ENCODE measurements around the gene JAZF1. TPM values are rescaled to one million over a fixed set of nuclear protein-coding genes. Genes with fewer than 3 reads are reported as not detected.

The JAZF1 gene
- total and polyA plus RNA-seq, 2 of the 8 experiments (the other 6 are each of a cell fraction or from before 2014, with no cell fraction given), result 2.6 to 21.8 TPM

DNA sequence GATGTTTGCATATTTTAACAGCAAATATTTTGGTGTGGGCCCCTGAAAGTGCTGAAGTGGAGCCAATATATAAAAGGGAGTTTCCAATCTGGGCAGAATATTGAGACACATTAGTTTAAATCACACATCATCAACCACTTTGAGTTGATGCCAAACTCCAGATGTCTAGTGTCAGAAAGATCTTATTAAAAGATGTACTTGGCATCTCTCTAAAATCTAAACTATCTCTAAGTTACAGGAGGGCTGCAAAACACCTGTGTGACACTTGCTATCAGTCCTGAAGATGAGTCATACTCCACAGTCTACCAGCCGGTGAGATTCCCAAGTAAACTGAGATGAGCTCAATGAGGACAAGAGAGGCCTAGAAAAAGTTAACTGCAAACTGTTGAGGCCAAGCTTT lies 11.4 kb downstream of the JAZF1 start:
- Histone ChIP-seq H2AFZ (ENCODE audit: low read length) (no peak overlapping the region), H3K79me2 (ENCODE audit: control insufficient read depth in 1 of 2, insufficient read depth in 2 of 2, low read length in 2 of 2) (peaks cover 0 to 33% of the 10 kb centered on the region in 2 experiments; a peak in 3 of 4 replicates), H4K8ac (ENCODE audit: extremely low read depth, insufficient read depth, low read length) (no peak overlapping the region), H4K91ac (replicated peaks; ENCODE audit: insufficient read length, low read length) (no peak overlapping the region), H2BK20ac (ENCODE audit: low read length) (no peak overlapping the region), H4K5ac (ENCODE audit: insufficient read length, low read depth, low read length) (no peak overlapping the region), H3K27ac (ENCODE audit: low read depth, low read length) (no peak overlapping the region), H2BK5ac (ENCODE audit: low read depth, low read length) (no peak overlapping the region), H3K79me1 (ENCODE audit: low read depth, low read length) (0 out of 2 replicates have a peak, but pooled peaks cover 2% of the 10 kb centered on the region), H3K4ac (replicated peaks; ENCODE audit: insufficient read length, low read depth, low read length) (no peak overlapping the region), H3K23me2 (ENCODE audit: low read depth, low read length) (peaks cover 1% of the 10 kb centered on the region; the same call in 1 of the 2 replicates), H3K4me1 (replicated peaks in 1 of 4; ENCODE audit: control insufficient read depth in 3 of 4, insufficient read depth in 4 of 4, low read length in 3 of 4) (peaks cover 0 to 18% (median 10%) of the 10 kb centered on the region in 4 experiments; a peak in 6 of 7 replicates), H2AK5ac (ENCODE audit: low read depth, low read length) (no peak overlapping the region), H3K9me3 (ENCODE audit: insufficient read depth in 2 of 2, low read depth in 1 of 2, low read length in 1 of 2) (no peaks in the 10 kb centered on the region), H2BK120ac (replicated peaks; ENCODE audit: low read depth, low read length) (no peak overlapping the region), H2BK12ac (ENCODE audit: low read depth, low read length) (no peak overlapping the region), H3K9ac (replicated peaks in 1 of 4; ENCODE audit: extremely low read depth in 1 of 4, low read depth in 3 of 4, low read length in 3 of 4) (no peak overlapping the region), H3K4me2 (ENCODE audit: insufficient read depth in 1 of 2, low read depth in 2 of 2, low read length in 2 of 2) (no peak overlapping the region), H3K27me3 (replicated peaks in 1 of 4; ENCODE audit: control insufficient read depth in 3 of 4, extremely low read depth in 1 of 4, insufficient read depth in 3 of 4, low read length in 3 of 4) (no peaks in the 10 kb centered on the region), H3K56ac (replicated peaks; ENCODE audit: insufficient read length, low read depth, low read length) (no peak overlapping the region), H3K18ac (ENCODE audit: extremely low read depth, low read length) (no peak overlapping the region), H3K23ac (ENCODE audit: insufficient read length) (no peak overlapping the region), H3K36me3 (ENCODE audit: control insufficient read depth in 2 of 4, insufficient read depth in 4 of 4, low read length in 3 of 4) (no peaks in the 10 kb centered on the region), H3K4me3 (ENCODE audit: extremely low read depth in 1 of 4, insufficient read depth in 2 of 4, low read depth in 3 of 4, low read length in 4 of 4) (no peak overlapping the region), H4K20me1 (replicated peaks in 1 of 2; ENCODE audit: control insufficient read depth in 1 of 2, insufficient read depth in 2 of 2, low read length in 2 of 2) (no peaks in the 10 kb centered on the region), H2BK15ac (ENCODE audit: low read length) (no peak overlapping the region), H3K14ac (ENCODE audit: insufficient read length) (no peak overlapping the region)
- ChIA-PET CTCF (ENCODE audit: partially characterized antibody) (interaction anchor here (1.5 kb wide), 1 partner anchor 12 kb away, joined by 3 read pairs; no protein-coding TSS in a partner anchor), POLR2A (ENCODE audit: partially characterized antibody) (interaction anchor here (0.8 kb wide), 1 partner anchor 16 kb away, joined by 3 read pairs; no protein-coding TSS in a partner anchor)
- no peak for TF ChIP-seq USF2 (IDR thresholded peaks at IDR 0.05; ENCODE audit: low read length)
- TF ChIP-seq POLR2AphosphoS5 (IDR thresholded peaks at IDR 0.05; ENCODE audit: low read depth, low read length), result no peak
- DNase-seq (ENCODE audit: low read depth in 1 of 2, low spot score in 2 of 2) (no peak), FAIRE-seq (no peak)
- 90% methylated on average over 1 of the region's 1 CpG; no CpG with 5 or more reads in 1 of the 2 experiments for WGBS, 2 experiments (ENCODE audit: extremely low coverage in 1 of 2, insufficient coverage in 1 of 2, insufficient read length in 1 of 2, insufficient replicate concordance in 2 of 2, low coverage in 1 of 2, low lambda C conversion rate in 2 of 2, missing lambda C conversion rate in 1 of 2)

All from H1 (cell line).